Measurements from ENCODE around the gene ACP4. TPM values are rescaled to one million over a fixed set of nuclear protein-coding genes. Genes with fewer than 3 reads are reported as not detected.

ACP4 gene
- total RNA-seq, 1 experiment from 2014 or later = not detected

GRCh38 chr19:50826492-50827240, 36.5 kb downstream of the ACP4 start:
- Mint-ChIP-seq H3K36me3 (ENCODE audit: insufficient read depth, unreplicated experiment) (peaks cover 7% of the 10 kb centered on the region), H3K27ac (ENCODE audit: unreplicated experiment) (no peak overlapping the region), H3K27me3 (ENCODE audit: insufficient read depth, unreplicated experiment) (peaks cover 16% of the 10 kb centered on the region), H3K9me3 (ENCODE audit: unreplicated experiment) (no peaks in the 10 kb centered on the region), H3K4me3 (ENCODE audit: unreplicated experiment) (no peak overlapping the region), H3K4me1 (ENCODE audit: low read depth, unreplicated experiment) (no peaks in the 10 kb centered on the region)
- H3K27me3 ChIP-seq (replicated peaks; ENCODE audit: control insufficient read depth, insufficient read depth, low read length) = no peaks in the 10 kb centered on the region
- ChIA-PET CTCF (no interaction called here), POLR2A (no interaction called here)
- 0 out of 2 replicates have a peak, but pooled peaks cover 5% of the 10 kb centered on the region for H3K4me1 ChIP-seq
- no peaks in the 10 kb centered on the region for H3K36me3 ChIP-seq (ENCODE audit: control insufficient read depth, insufficient read depth, low read length)
- no TSS peak for BruUV-seq (replicated peaks)
- TF ChIP-seq, protein P1, sequence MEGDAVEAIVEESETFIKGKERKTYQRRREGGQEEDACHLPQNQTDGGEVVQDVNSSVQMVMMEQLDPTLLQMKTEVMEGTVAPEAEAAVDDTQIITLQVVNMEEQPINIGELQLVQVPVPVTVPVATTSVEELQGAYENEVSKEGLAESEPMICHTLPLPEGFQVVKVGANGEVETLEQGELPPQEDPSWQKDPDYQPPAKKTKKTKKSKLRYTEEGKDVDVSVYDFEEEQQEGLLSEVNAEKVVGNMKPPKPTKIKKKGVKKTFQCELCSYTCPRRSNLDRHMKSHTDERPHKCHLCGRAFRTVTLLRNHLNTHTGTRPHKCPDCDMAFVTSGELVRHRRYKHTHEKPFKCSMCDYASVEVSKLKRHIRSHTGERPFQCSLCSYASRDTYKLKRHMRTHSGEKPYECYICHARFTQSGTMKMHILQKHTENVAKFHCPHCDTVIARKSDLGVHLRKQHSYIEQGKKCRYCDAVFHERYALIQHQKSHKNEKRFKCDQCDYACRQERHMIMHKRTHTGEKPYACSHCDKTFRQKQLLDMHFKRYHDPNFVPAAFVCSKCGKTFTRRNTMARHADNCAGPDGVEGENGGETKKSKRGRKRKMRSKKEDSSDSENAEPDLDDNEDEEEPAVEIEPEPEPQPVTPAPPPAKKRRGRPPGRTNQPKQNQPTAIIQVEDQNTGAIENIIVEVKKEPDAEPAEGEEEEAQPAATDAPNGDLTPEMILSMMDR (IDR thresholded peaks at IDR 0.05; ENCODE audit: insufficient read depth in 1 of 2, low read depth in 1 of 2, low read length in 1 of 2, severe bottlenecking in 1 of 2, unreplicated experiment in 1 of 2) = no peak
- H3K9me3 ChIP-seq = no peaks in the 10 kb centered on the region
- no peak for DNase-seq
- H3K4me3 ChIP-seq (ENCODE audit: low read depth, low read length) = no peak overlapping the region
- intact Hi-C loops (cut with micrococcal nuclease; ENCODE audit: unreplicated experiment) = no loop called here

GRCh38 chr19:50827476-50827875, 37.3 kb downstream of the ACP4 start:
- CTCF ChIA-PET = no interaction called here
- Histone ChIP-seq H3K4me3 (ENCODE audit: low read depth, low read length) (no peak overlapping the region), H3K9me3 (no peaks in the 10 kb centered on the region), H3K4me1 (0 out of 2 replicates have a peak, but pooled peaks cover 5% of the 10 kb centered on the region), H3K36me3 (ENCODE audit: control insufficient read depth, insufficient read depth, low read length) (no peaks in the 10 kb centered on the region), H3K27me3 (replicated peaks; ENCODE audit: control insufficient read depth, insufficient read depth, low read length) (no peaks in the 10 kb centered on the region)
- no peak overlapping the region for H3K4me3 Mint-ChIP-seq (ENCODE audit: unreplicated experiment)
- POLR2A ChIA-PET = no interaction called here
- H3K27me3 Mint-ChIP-seq (ENCODE audit: insufficient read depth, unreplicated experiment) = peaks cover 16% of the 10 kb centered on the region
- H3K27ac Mint-ChIP-seq (ENCODE audit: unreplicated experiment) = no peak overlapping the region
- TF ChIP-seq, protein P1 (IDR thresholded peaks at IDR 0.05; ENCODE audit: insufficient read depth in 1 of 2, low read depth in 1 of 2, low read length in 1 of 2, severe bottlenecking in 1 of 2, unreplicated experiment in 1 of 2) = no peak
- H3K9me3 Mint-ChIP-seq (ENCODE audit: unreplicated experiment) = no peaks in the 10 kb centered on the region
- no peak for DNase-seq
- H3K36me3 Mint-ChIP-seq (ENCODE audit: insufficient read depth, unreplicated experiment) = peaks cover 10% of the 10 kb centered on the region
- intact Hi-C loops (cut with micrococcal nuclease; ENCODE audit: unreplicated experiment) = no loop called here
- no TSS peak for BruUV-seq (replicated peaks)
- no peaks in the 10 kb centered on the region for H3K4me1 Mint-ChIP-seq (ENCODE audit: low read depth, unreplicated experiment)

DNA sequence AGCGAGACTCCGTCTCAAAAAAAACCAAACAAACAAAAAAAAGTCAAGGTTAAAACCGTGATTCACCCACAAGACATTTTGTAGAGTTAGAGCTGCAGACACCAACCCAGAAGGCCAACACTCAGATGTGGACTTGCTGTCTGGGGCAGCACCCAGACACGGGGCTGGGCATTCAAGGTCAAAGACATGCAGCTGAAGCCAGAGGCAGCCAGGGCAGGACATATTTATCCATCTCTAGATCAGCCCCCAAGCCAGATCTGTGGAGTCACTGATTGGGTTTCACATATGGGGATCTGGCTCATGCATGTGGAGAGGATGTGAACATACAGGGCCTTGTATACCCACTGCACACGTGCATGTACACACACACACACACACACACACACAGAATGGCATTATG, 39.6 kb downstream of the ACP4 start:
- intact Hi-C loops (cut with micrococcal nuclease; ENCODE audit: unreplicated experiment) = no loop called here
- POLR2A ChIA-PET = no interaction called here
- Histone ChIP-seq H3K36me3 (ENCODE audit: control insufficient read depth, insufficient read depth, low read length) (no peaks in the 10 kb centered on the region), H3K4me3 (ENCODE audit: low read depth, low read length) (no peak overlapping the region), H3K4me1 (no peaks in the 10 kb centered on the region), H3K9me3 (no peaks in the 10 kb centered on the region), H3K27me3 (replicated peaks; ENCODE audit: control insufficient read depth, insufficient read depth, low read length) (no peaks in the 10 kb centered on the region)
- TF ChIP-seq, protein P1 (IDR thresholded peaks at IDR 0.05; ENCODE audit: insufficient read depth in 1 of 2, low read depth in 1 of 2, low read length in 1 of 2, severe bottlenecking in 1 of 2, unreplicated experiment in 1 of 2) = no peak
- peaks cover 16% of the 10 kb centered on the region for H3K36me3 Mint-ChIP-seq (ENCODE audit: insufficient read depth, unreplicated experiment)
- no peak overlapping the region for H3K4me3 Mint-ChIP-seq (ENCODE audit: unreplicated experiment)
- no peak for DNase-seq
- peaks cover 19% of the 10 kb centered on the region for H3K27me3 Mint-ChIP-seq (ENCODE audit: insufficient read depth, unreplicated experiment)
- H3K4me1 Mint-ChIP-seq (ENCODE audit: low read depth, unreplicated experiment) = no peaks in the 10 kb centered on the region
- BruUV-seq (replicated peaks) = no TSS peak
- no peak overlapping the region for H3K27ac Mint-ChIP-seq (ENCODE audit: unreplicated experiment)
- CTCF ChIA-PET = no interaction called here
- no peaks in the 10 kb centered on the region for H3K9me3 Mint-ChIP-seq (ENCODE audit: unreplicated experiment)

Data from Caco-2 (cell line).